Trophoblast cell (in vitro differentiated cells and primary cell): ENCODE data around the gene HTR7.
A peak's percentile ranks its signal among the peaks of the same experiment; 100 is the strongest.
"Not testable (repeated sequence)": the region's sequence is repeated elsewhere in the genome, so short reads cannot be mapped to it uniquely, and the experiment has no call there.

Experiments used
- DNase-seq, 2 donors: peaks; one replicate each; pipeline ENCODE4 v3.0.0-alpha.2; 2016
- H2AFZ ChIP-seq: 2 replicates; pipeline ENCODE4 v1.6.1; 2013; ENCODE audit warnings: low read length, moderate library complexity, mild to moderate bottlenecking; ENCODE audit not compliant: insufficient read depth, poor library complexity
- H2AK5ac ChIP-seq: 2 replicates; pipeline ENCODE4 v1.6.1; 2013; ENCODE audit warnings: mild to moderate bottlenecking, low read length
- H2BK120ac ChIP-seq: 2 replicates; pipeline ENCODE4 v1.6.1; 2013; ENCODE audit warnings: low read length, mild to moderate bottlenecking, moderate library complexity; ENCODE audit not compliant: insufficient read depth, poor library complexity
- H2BK12ac ChIP-seq: 2 replicates; pipeline ENCODE4 v1.6.1; 2013; ENCODE audit warnings: mild to moderate bottlenecking, low read length, moderate library complexity
- H2BK5ac ChIP-seq: 2 replicates; pipeline ENCODE4 v1.6.1; 2013; ENCODE audit warnings: low read length, low read depth, moderate library complexity, mild to moderate bottlenecking; ENCODE audit not compliant: poor library complexity
- H3K14ac ChIP-seq: 2 replicates; pipeline ENCODE4 v1.6.1; 2013; ENCODE audit warnings: mild to moderate bottlenecking, low read length
- H3K18ac ChIP-seq: 2 replicates; pipeline ENCODE4 v1.6.1; 2013; ENCODE audit warnings: mild to moderate bottlenecking, low read length
- H3K23ac ChIP-seq: 2 replicates; pipeline ENCODE4 v1.6.1; 2013; ENCODE audit warnings: low read length
- H3K27ac ChIP-seq: 2 replicates; pipeline ENCODE4 v1.5.1; 2013; ENCODE audit warnings: low read depth, mild to moderate bottlenecking, inconsistent platforms, low read length, moderate library complexity
- H3K27me3 ChIP-seq: 2 replicates; pipeline ENCODE4 v1.6.1; 2013; ENCODE audit warnings: inconsistent platforms, mild to moderate bottlenecking, low read length, moderate library complexity; ENCODE audit not compliant: insufficient read depth
- H3K36me3 ChIP-seq, 2 experiments: 1 replicate in 1 of 2; 2 replicates in 1 of 2; pipeline ENCODE4 v1.6.1; 2013; ENCODE audit warnings: low read length in 2 of 2, mild to moderate bottlenecking in 2 of 2, moderate library complexity in 1 of 2; ENCODE audit not compliant: insufficient read depth in 2 of 2, control insufficient read depth in 1 of 2
- H3K4ac ChIP-seq: 2 replicates; pipeline ENCODE4 v1.6.1; 2013; ENCODE audit warnings: low read depth, mild to moderate bottlenecking, low read length, moderate library complexity
- H3K4me1 ChIP-seq, 2 experiments: 1 replicate in 1 of 2; 2 replicates in 1 of 2; pipeline ENCODE4 v1.6.1; 2013; ENCODE audit warnings: low read length in 2 of 2, mild to moderate bottlenecking in 2 of 2, moderate library complexity in 1 of 2; ENCODE audit not compliant: insufficient read depth in 2 of 2, control insufficient read depth in 1 of 2
- H3K4me2 ChIP-seq: 2 replicates; pipeline ENCODE4 v1.6.1; 2013; ENCODE audit warnings: inconsistent platforms, mild to moderate bottlenecking, low read length, moderate library complexity
- H3K4me3 ChIP-seq: 2 replicates; pipeline ENCODE4 v1.5.1; 2013; ENCODE audit warnings: mild to moderate bottlenecking, low read depth, low read length, inconsistent platforms
- H3K79me1 ChIP-seq: one replicate; pipeline ENCODE4 v1.6.1; 2013; ENCODE audit warnings: low read length
- H3K79me2 ChIP-seq: 2 replicates; pipeline ENCODE4 v1.6.1; 2013; ENCODE audit warnings: low read length, mild to moderate bottlenecking; ENCODE audit not compliant: control insufficient read depth, insufficient read depth, poor library complexity
- H3K9ac ChIP-seq: 2 replicates; pipeline ENCODE4 v1.6.1; 2013; ENCODE audit warnings: mild to moderate bottlenecking, low read length
- H3K9me3 ChIP-seq: 2 replicates; pipeline ENCODE4 v1.6.1; 2013; ENCODE audit warnings: low read depth, mild to moderate bottlenecking, control low read depth, inconsistent platforms, low read length; ENCODE audit not compliant: insufficient read depth
- H4K12ac ChIP-seq: 2 replicates; pipeline ENCODE4 v1.6.1; 2013; ENCODE audit warnings: low read depth, mild to moderate bottlenecking, low read length, moderate library complexity
- H4K8ac ChIP-seq: 2 replicates; pipeline ENCODE4 v1.6.1; 2013; ENCODE audit warnings: low read depth, mild to moderate bottlenecking, low read length, moderate library complexity
- H4K91ac ChIP-seq: one replicate; pipeline ENCODE4 v1.6.1; 2013; ENCODE audit warnings: low read depth, mild to moderate bottlenecking, low read length, moderate library complexity
- WGBS: extraction: QIAGEN DNeasy Blood & Tissue Kit; methylation state at CpG from one replicate; pipeline ENCODE4 v1.1.7; 2013; ENCODE audit warnings: missing lambda C conversion rate; ENCODE audit not compliant: insufficient read length, insufficient coverage; ENCODE audit errors: extremely low coverage; 5-methylcytosine and 5-hydroxymethylcytosine counted together

The HTR7 gene

GRCh38 chr10:90832111-90832510, 25.7 kb downstream of the HTR7 start:
- H2BK12ac ChIP-seq: no peak overlapping the region
- no peak overlapping the region for H3K27ac ChIP-seq
- H3K79me2 ChIP-seq: no peaks in the 10 kb centered on the region
- no peak overlapping the region for H3K18ac ChIP-seq
- H2AFZ ChIP-seq: no peak overlapping the region
- H3K14ac ChIP-seq: no peak overlapping the region
- no peak overlapping the region for H3K23ac ChIP-seq
- no peak overlapping the region for H4K91ac ChIP-seq
- no CpG with 5 or more reads among the region's 17 CpGs for WGBS
- no peak for DNase-seq
- H3K9me3 ChIP-seq: peaks cover 3% of the 10 kb centered on the region
- H3K4me3 ChIP-seq: no peak overlapping the region
- no peak overlapping the region for H4K8ac ChIP-seq
- no peak overlapping the region for H2BK5ac ChIP-seq
- H3K4ac ChIP-seq: no peak overlapping the region
- no peaks in the 10 kb centered on the region for H3K27me3 ChIP-seq
- no peak overlapping the region for H2BK120ac ChIP-seq
- H3K79me1 ChIP-seq: no peaks in the 10 kb centered on the region
- H2AK5ac ChIP-seq: no peak overlapping the region
- H3K4me2 ChIP-seq: no peak overlapping the region
- no peaks in the 10 kb centered on the region for H3K36me3 ChIP-seq
- no peak overlapping the region for H3K9ac ChIP-seq
- H4K12ac ChIP-seq: no peak overlapping the region
- no peaks in the 10 kb centered on the region for H3K4me1 ChIP-seq

- Histone ChIP-seq H3K27me3 (no peaks in the 10 kb centered on the region), H4K91ac (no peak overlapping the region), H3K36me3 (no peaks in the 10 kb centered on the region), H2AFZ (no peak overlapping the region), H4K12ac (no peak overlapping the region), H2BK5ac (no peak overlapping the region), H3K18ac (no peak overlapping the region), H3K27ac (no peak overlapping the region), H3K4me3 (no peak overlapping the region), H3K23ac (no peak overlapping the region), H2BK12ac (no peak overlapping the region), H3K79me1 (no peaks in the 10 kb centered on the region), H3K9me3 (peaks cover 8% of the 10 kb centered on the region), H3K4ac (no peak overlapping the region), H3K4me1 (no peaks in the 10 kb centered on the region), H4K8ac (no peak overlapping the region), H3K14ac (no peak overlapping the region), H2AK5ac (no peak overlapping the region), H3K9ac (no peak overlapping the region), H3K79me2 (no peaks in the 10 kb centered on the region), H3K4me2 (no peak overlapping the region), H2BK120ac (no peak overlapping the region)
- no CpG with 5 or more reads among the region's 1 CpG for WGBS
- DNase-seq: no peak
These were observed 35.3 kb downstream of the HTR7 start for GRCh38 chr10:90822508-90822907.

- not testable (repeated sequence) for H4K8ac ChIP-seq, H3K36me3 ChIP-seq, H3K4ac ChIP-seq, H2BK120ac ChIP-seq, H2AK5ac ChIP-seq, H3K14ac ChIP-seq, H3K9me3 ChIP-seq, H2BK5ac ChIP-seq, H4K91ac ChIP-seq, DNase-seq, H2AFZ ChIP-seq, H3K27me3 ChIP-seq, H2BK12ac ChIP-seq, H3K79me1 ChIP-seq, H3K4me1 ChIP-seq, H3K4me3 ChIP-seq, H4K12ac ChIP-seq, H3K79me2 ChIP-seq, H3K27ac ChIP-seq, H3K23ac ChIP-seq, H3K18ac ChIP-seq, H3K9ac ChIP-seq, H3K4me2 ChIP-seq
- no CpG with 5 or more reads among the region's 1 CpG for WGBS
These were observed 36.0 kb downstream of the HTR7 start for GRCh38 chr10:90821864-90822263.

- no peaks in the 10 kb centered on the region for H3K4me1 ChIP-seq
- no peak overlapping the region for H3K4me3 ChIP-seq
- no peak overlapping the region for H4K12ac ChIP-seq
- no peaks in the 10 kb centered on the region for H3K36me3 ChIP-seq
- no peak overlapping the region for H2BK120ac ChIP-seq
- no peak overlapping the region for H2BK12ac ChIP-seq
- H4K8ac ChIP-seq: no peak overlapping the region
- H3K79me1 ChIP-seq: no peaks in the 10 kb centered on the region
- H3K18ac ChIP-seq: no peak overlapping the region
- H3K23ac ChIP-seq: no peak overlapping the region
- DNase-seq: peak; percentile 7 to 51
- H2BK5ac ChIP-seq: no peak overlapping the region
- no peak overlapping the region for H3K14ac ChIP-seq
- no peak overlapping the region for H3K9ac ChIP-seq
- H3K4ac ChIP-seq: no peak overlapping the region
- no peak overlapping the region for H4K91ac ChIP-seq
- no peaks in the 10 kb centered on the region for H3K27me3 ChIP-seq
- no peak overlapping the region for H3K4me2 ChIP-seq
- no peak overlapping the region for H2AFZ ChIP-seq
- peaks cover 8% of the 10 kb centered on the region for H3K9me3 ChIP-seq
- no peak overlapping the region for H2AK5ac ChIP-seq
- no peak overlapping the region for H3K27ac ChIP-seq
- H3K79me2 ChIP-seq: no peaks in the 10 kb centered on the region
These were observed 37.9 kb downstream of the HTR7 start for GRCh38 chr10:90819911-90820310.
